ENCODE measurements around the gene TTN.

GRCh38 chr2:178715366-178715765 is 91.9 kb downstream of the TTN start:
- no peak for TF ChIP-seq CTCF (IDR thresholded peaks at IDR 0.05; ENCODE audit: low read length)
- no peak for TF ChIP-seq EZH2 (optimal IDR thresholded peaks at IDR 0.05; ENCODE audit: low read depth, low read length)
- no peak for TF ChIP-seq EZH2phosphoT487 (IDR thresholded peaks at IDR 0.05; ENCODE audit: low read length)
